Measurements from ENCODE around the gene INSYN1. TPM values are rescaled to one million over a fixed set of nuclear protein-coding genes. Genes with fewer than 3 reads are reported as not detected.

INSYN1 gene
- total RNA-seq, 4 donors from 2014 or later = 0.77 to 13.5 (median 6.9) TPM

DNA sequence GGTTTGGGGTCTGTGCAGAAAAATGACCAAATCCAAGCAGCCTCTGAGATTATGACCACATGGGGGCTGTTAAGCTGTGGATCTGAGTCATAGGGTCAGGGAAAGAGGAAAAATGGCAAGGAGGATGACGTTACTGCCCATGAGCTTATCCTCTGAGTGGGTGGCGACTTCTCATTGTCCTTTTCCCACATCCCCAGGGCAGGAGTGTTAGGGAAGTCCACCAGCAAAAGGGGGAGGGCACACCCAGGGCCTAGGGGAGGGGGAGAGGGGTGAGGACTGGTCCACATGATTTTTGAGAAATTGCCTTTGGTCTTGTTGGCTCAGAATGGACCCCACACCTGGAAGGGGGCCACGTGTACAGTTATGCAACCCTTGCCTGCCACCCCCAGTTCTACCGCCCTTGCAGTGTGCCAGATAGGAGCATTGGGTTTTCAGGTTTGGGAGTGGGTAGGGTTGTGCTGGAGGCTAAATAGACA is 66.3 kb downstream of the INSYN1 start:
- no peak overlapping the region for H3K4me3 ChIP-seq
- no peaks in the 10 kb centered on the region for H3K36me3 ChIP-seq
- H3K4me1 ChIP-seq = peaks cover 13% of the 10 kb centered on the region in 2 donors
- TF ChIP-seq POLR2A (IDR thresholded peaks at IDR 0.05) = no peak
- TF ChIP-seq, protein P1, sequence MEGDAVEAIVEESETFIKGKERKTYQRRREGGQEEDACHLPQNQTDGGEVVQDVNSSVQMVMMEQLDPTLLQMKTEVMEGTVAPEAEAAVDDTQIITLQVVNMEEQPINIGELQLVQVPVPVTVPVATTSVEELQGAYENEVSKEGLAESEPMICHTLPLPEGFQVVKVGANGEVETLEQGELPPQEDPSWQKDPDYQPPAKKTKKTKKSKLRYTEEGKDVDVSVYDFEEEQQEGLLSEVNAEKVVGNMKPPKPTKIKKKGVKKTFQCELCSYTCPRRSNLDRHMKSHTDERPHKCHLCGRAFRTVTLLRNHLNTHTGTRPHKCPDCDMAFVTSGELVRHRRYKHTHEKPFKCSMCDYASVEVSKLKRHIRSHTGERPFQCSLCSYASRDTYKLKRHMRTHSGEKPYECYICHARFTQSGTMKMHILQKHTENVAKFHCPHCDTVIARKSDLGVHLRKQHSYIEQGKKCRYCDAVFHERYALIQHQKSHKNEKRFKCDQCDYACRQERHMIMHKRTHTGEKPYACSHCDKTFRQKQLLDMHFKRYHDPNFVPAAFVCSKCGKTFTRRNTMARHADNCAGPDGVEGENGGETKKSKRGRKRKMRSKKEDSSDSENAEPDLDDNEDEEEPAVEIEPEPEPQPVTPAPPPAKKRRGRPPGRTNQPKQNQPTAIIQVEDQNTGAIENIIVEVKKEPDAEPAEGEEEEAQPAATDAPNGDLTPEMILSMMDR (IDR thresholded peaks at IDR 0.05) = no peak
- no peaks in the 10 kb centered on the region for H3K27me3 ChIP-seq
- DNase-seq = no peak
- no peaks in the 10 kb centered on the region for H3K9me3 ChIP-seq
- peak overlapping the region in 1 of 2 donors; percentile 72 for H3K27ac ChIP-seq
- intact Hi-C loops (cut with DNase I; ENCODE audit: low total_unique reads) = no loop called here

DNA sequence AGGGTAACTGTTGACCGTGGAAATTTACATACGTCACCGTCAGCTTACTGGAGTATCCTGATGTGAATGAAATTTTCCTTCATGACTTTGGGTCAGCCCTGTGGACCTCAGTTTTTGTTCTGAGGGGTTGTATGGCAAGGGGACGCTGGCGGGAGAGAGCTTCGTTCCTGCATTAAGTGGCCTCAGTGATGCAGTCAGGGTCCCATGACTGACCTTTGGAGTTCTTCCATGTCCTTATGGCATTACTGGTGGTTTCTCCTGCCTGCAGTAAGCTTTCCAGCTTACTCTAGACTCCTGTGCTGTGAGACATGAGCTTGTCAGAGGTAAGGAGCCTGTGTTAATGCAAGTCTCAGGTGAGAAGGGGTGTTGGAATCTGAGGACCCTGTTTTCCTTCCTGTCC is 67.2 kb downstream of the INSYN1 start:
- peak overlapping the region in 1 of 2 donors; percentile 6 for H3K4me3 ChIP-seq
- no peak for DNase-seq
- no peaks in the 10 kb centered on the region for H3K27me3 ChIP-seq
- TF ChIP-seq, protein P1 (IDR thresholded peaks at IDR 0.05) = no peak
- TF ChIP-seq POLR2A (IDR thresholded peaks at IDR 0.05) = no peak
- H3K9me3 ChIP-seq = no peaks in the 10 kb centered on the region
- peak overlapping the region; percentile 72 to 83 for H3K27ac ChIP-seq
- H3K4me1 ChIP-seq = peaks cover 13% of the 10 kb centered on the region in 2 donors
- H3K36me3 ChIP-seq = no peaks in the 10 kb centered on the region
- intact Hi-C loops (cut with DNase I; ENCODE audit: low total_unique reads) = no loop called here

Other genes starting within 250 kb of the INSYN1 start
- 100 to 1,000 TPM; 159 to 356 (median 215) TPM for gene NPTN, start 120.0 kb downstream of the INSYN1 start, total RNA-seq
- 10 to 100 TPM; 11.5 to 85.7 (median 30.0) TPM for gene CD276, start 69.0 kb downstream of the INSYN1 start, total RNA-seq
- gene TBC1D21, start 120.2 kb upstream of the INSYN1 start, total RNA-seq = not detected
- gene LOXL1, start 173.1 kb upstream of the INSYN1 start, total RNA-seq = 10 to 100 TPM; 19.4 to 68.4 (median 33.1) TPM
- 10 to 100 TPM in 2 of 4 donors, 1 to 10 TPM in 2; 4.4 to 16.6 (median 8.3) TPM for gene STOML1, start 238.9 kb upstream of the INSYN1 start, total RNA-seq
- 100 to 1,000 TPM in 2 of 4 donors, 10 to 100 TPM in 2; 39.0 to 118 (median 78.3) TPM for gene PML, start 241.4 kb upstream of the INSYN1 start, total RNA-seq

All from uterus (tissue), 4 donors.